NB4 (cell line): ENCODE measurements around the gene AMOTL2.

Experiments used
- DNase-seq: peaks from one replicate; pipeline ENCODE4 v3.0.0; 2010; ENCODE audit warnings: low read depth
- H3K4me3 ChIP-seq: one replicate; pipeline ENCODE4 v1.5.1; 2011; ENCODE audit warnings: mild to moderate bottlenecking, low read depth, low read length, moderate library complexity
- MAX ChIP-seq: IDR thresholded peaks from 2 replicates; pipeline ENCODE4 v1.6.1; 2011; ENCODE audit warnings: low read depth, low read length
- MYC ChIP-seq: IDR thresholded peaks from 2 replicates; pipeline ENCODE4 v1.6.1; 2011; ENCODE audit warnings: low read depth, low read length
- POLR2A ChIP-seq: IDR thresholded peaks from 2 replicates; pipeline ENCODE4 v1.6.1; 2011; ENCODE audit warnings: mild to moderate bottlenecking; ENCODE audit not compliant: insufficient read length; ENCODE audit errors: extremely low read depth
- TF ChIP-seq, protein P1 (sequence below): IDR thresholded peaks from one replicate; pipeline ENCODE4 v1.5.1; 2012; ENCODE audit warnings: low read depth, low read length

Gene AMOTL2

DNA sequence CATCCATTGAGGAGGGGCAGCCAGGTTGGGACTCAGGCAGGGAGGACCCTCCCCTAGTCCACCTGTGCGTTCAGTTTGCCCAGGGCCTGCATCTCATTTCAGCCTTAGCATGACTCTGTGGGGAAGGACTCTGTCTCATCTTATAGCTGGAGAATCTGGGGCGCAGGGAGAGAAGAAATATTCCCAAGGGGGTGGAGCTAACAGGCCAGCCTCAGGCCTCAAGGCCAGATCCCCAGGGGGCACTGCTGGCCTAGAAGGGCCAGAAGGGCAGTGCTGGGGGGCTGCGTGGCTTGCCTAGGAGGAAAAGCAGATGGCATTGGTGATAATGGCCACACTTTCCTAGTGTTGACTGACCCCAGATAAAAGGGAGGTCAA is 10.9 kb downstream of the AMOTL2 start:
- TF ChIP-seq MYC (no peak), POLR2A (no peak), MAX (no peak)
- TF ChIP-seq, protein P1, sequence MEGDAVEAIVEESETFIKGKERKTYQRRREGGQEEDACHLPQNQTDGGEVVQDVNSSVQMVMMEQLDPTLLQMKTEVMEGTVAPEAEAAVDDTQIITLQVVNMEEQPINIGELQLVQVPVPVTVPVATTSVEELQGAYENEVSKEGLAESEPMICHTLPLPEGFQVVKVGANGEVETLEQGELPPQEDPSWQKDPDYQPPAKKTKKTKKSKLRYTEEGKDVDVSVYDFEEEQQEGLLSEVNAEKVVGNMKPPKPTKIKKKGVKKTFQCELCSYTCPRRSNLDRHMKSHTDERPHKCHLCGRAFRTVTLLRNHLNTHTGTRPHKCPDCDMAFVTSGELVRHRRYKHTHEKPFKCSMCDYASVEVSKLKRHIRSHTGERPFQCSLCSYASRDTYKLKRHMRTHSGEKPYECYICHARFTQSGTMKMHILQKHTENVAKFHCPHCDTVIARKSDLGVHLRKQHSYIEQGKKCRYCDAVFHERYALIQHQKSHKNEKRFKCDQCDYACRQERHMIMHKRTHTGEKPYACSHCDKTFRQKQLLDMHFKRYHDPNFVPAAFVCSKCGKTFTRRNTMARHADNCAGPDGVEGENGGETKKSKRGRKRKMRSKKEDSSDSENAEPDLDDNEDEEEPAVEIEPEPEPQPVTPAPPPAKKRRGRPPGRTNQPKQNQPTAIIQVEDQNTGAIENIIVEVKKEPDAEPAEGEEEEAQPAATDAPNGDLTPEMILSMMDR, result no peak
- no peak overlapping the region for H3K4me3 ChIP-seq
- DNase-seq, result no peak

- no peak for DNase-seq
- no peak overlapping the region for H3K4me3 ChIP-seq
- TF ChIP-seq POLR2A (no peak), MYC (no peak), MAX (no peak)
- TF ChIP-seq, protein P1, result no peak
These were observed 11.4 kb downstream of the AMOTL2 start for GRCh38 chr3:134362670-134363380.

DNA sequence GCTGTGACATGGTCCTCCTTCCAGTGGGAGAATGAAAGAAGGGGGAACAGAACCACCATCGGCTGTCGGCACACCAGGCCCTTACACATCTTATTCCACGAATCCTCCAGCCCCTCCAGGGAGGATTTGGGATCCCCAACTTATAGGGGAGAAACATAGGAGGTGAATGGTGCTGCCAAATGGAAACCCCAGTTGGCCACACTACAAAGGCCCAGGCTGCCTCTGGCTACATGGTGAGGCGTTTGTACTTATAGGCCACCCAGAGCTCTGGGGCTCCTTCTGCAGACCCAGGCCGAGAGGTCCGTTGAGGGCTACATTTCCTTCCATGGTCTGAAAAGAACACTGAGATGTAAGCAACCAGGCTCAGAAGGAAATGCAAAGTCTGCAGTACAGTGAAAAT is 12.0 kb downstream of the AMOTL2 start:
- H3K4me3 ChIP-seq, result no peak overlapping the region
- no peak for DNase-seq
- TF ChIP-seq, protein P1, result no peak
- TF ChIP-seq POLR2A (no peak), MYC (no peak), MAX (no peak)

- no peak for DNase-seq
- TF ChIP-seq POLR2A, result no peak
- no peak for TF ChIP-seq MAX
- no peak for TF ChIP-seq MYC
- TF ChIP-seq, protein P1, result no peak
- no peak overlapping the region for H3K4me3 ChIP-seq
These were observed 12.9 kb downstream of the AMOTL2 start for GRCh38 chr3:134361162-134361835.

GRCh38 chr3:134360046-134360445 is 14.2 kb downstream of the AMOTL2 start:
- DNase-seq, result no peak
- TF ChIP-seq MAX, result no peak
- TF ChIP-seq POLR2A, result no peak
- TF ChIP-seq, protein P1, result no peak
- no peak for TF ChIP-seq MYC
- no peak overlapping the region for H3K4me3 ChIP-seq
